HepG2 (cell line): ENCODE results near the gene RAET1L.

ENCODE experiments used
- HOXA3 ChIP-seq: sonication (generic); formaldehyde crosslinking; IDR thresholded peaks from 2 replicates; pipeline ENCODE4 v1.5.0; 2020; ENCODE audit warnings: missing genetic modification reagents
- POLR2A ChIP-seq, 2 experiments: IDR thresholded peaks; 2 replicates each; pipeline ENCODE4 v1.6.1; 2011; ENCODE audit warnings: low read depth in 2 of 2, low read length in 2 of 2, mild to moderate bottlenecking in 1 of 2, moderate library complexity in 1 of 2; ENCODE audit not compliant: insufficient read depth in 1 of 2
- ZNF547 ChIP-seq: sonication (generic); formaldehyde crosslinking; IDR thresholded peaks from 2 replicates; pipeline ENCODE4 v1.5.1; 2020; ENCODE audit warnings: mild to moderate bottlenecking, missing genetic modification reagents
- TF ChIP-seq, protein P1 (sequence below): sonication (generic); formaldehyde crosslinking; IDR thresholded peaks from 2 replicates; pipeline ENCODE4 v1.5.1; 2020; ENCODE audit warnings: mild to moderate bottlenecking, missing genetic modification reagents, borderline replicate concordance

DNA sequence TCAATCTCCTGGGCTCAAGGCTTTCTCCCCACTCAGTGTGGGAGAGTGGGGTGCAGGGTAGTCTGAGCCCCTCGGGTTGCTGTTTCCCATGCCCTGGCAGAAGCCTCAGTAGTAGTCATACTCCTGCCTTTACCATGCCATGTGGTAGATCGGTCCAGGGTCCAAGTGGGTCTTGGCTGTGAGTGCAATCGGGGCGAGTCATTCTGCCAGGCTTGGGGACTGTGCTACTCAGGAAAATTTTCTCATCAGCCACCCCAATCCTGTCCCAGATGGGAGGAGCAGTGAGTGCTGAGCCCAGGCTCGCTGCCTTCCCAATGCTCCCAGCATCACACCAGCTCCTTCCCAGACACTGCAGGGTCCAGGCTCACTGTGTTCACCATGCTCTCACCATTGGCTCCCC, 10.7 kb upstream of the RAET1L start:
- TF ChIP-seq HOXA3 (CRISPR knock-in tag): no peak
- no peak for TF ChIP-seq POLR2A (IDR thresholded peaks at IDR 0.05; ENCODE audit: insufficient read depth in 1 of 2, low read depth in 2 of 2, low read length in 2 of 2)
- TF ChIP-seq, protein P1, sequence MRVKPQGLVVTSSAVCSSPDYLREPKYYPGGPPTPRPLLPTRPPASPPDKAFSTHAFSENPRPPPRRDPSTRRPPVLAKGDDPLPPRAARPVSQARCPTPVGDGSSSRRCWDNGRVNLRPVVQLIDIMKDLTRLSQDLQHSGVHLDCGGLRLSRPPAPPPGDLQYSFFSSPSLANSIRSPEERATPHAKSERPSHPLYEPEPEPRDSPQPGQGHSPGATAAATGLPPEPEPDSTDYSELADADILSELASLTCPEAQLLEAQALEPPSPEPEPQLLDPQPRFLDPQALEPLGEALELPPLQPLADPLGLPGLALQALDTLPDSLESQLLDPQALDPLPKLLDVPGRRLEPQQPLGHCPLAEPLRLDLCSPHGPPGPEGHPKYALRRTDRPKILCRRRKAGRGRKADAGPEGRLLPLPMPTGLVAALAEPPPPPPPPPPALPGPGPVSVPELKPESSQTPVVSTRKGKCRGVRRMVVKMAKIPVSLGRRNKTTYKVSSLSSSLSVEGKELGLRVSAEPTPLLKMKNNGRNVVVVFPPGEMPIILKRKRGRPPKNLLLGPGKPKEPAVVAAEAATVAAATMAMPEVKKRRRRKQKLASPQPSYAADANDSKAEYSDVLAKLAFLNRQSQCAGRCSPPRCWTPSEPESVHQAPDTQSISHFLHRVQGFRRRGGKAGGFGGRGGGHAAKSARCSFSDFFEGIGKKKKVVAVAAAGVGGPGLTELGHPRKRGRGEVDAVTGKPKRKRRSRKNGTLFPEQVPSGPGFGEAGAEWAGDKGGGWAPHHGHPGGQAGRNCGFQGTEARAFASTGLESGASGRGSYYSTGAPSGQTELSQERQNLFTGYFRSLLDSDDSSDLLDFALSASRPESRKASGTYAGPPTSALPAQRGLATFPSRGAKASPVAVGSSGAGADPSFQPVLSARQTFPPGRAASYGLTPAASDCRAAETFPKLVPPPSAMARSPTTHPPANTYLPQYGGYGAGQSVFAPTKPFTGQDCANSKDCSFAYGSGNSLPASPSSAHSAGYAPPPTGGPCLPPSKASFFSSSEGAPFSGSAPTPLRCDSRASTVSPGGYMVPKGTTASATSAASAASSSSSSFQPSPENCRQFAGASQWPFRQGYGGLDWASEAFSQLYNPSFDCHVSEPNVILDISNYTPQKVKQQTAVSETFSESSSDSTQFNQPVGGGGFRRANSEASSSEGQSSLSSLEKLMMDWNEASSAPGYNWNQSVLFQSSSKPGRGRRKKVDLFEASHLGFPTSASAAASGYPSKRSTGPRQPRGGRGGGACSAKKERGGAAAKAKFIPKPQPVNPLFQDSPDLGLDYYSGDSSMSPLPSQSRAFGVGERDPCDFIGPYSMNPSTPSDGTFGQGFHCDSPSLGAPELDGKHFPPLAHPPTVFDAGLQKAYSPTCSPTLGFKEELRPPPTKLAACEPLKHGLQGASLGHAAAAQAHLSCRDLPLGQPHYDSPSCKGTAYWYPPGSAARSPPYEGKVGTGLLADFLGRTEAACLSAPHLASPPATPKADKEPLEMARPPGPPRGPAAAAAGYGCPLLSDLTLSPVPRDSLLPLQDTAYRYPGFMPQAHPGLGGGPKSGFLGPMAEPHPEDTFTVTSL: no peak
- TF ChIP-seq ZNF547 (CRISPR knock-in tag): no peak
